Adrenal gland (tissue), 5 donors: ENCODE measurements around the gene DIPK1B.

Experiments
- POLR2A ChIP-seq, 2 donors: fragments of 450-650 bp; IDR thresholded peaks; one replicate each; pipeline ENCODE4 v1.6.1; 2017; ENCODE audit warnings: antibody characterized with exemption in 2 of 2, mild to moderate bottlenecking in 2 of 2, moderate library complexity in 1 of 2
- TF ChIP-seq, protein P1 (sequence below), 6 experiments: fragments of 450-650 bp in 4 of 6; fragments of 200-600 bp in 2 of 6; sonication (generic) in 1 of 6; IDR thresholded peaks; 1 replicate in 5 of 6; 2 replicates in 1 of 6; pipeline versions ENCODE4 v1.5.1 to v1.8.0; 2016 to 2021; ENCODE audit warnings: antibody characterized with exemption in 6 of 6, mild to moderate bottlenecking in 2 of 6, moderate library complexity in 1 of 6
- donor health status: DM: no; HTN: no; CAD: no.

DNA sequence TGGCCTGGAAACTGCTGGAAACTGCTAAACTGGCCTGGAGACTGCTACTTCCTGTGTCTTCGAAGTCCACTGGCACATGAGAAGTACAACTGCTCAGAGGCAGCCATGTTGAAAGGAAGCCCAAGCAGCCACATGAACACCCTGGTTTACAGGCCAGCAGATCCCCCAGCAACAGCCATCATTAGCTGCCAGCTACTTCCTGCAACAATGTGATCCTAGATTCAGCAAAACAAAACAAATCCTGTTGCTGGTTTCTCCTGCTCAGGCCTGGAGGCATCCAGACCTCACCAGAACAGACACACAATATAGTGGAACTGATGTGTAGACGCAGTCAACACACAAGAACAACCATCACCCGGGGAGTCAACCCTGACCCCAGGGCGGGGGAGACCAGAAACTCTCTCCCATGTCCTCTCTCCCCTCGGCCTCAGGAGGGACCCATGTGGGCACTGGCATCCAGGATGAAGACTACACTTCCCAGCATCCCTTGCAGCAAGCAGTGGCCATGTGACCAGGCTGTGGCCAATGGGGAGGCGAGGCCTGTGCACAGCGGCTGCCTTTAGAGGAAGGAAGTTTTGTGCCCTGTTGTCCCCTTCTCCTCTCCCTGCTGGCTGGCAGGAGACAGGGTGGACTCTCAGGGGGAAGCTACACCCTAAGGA is 61.1 kb downstream of the DIPK1B start:
- TF ChIP-seq, protein P1, sequence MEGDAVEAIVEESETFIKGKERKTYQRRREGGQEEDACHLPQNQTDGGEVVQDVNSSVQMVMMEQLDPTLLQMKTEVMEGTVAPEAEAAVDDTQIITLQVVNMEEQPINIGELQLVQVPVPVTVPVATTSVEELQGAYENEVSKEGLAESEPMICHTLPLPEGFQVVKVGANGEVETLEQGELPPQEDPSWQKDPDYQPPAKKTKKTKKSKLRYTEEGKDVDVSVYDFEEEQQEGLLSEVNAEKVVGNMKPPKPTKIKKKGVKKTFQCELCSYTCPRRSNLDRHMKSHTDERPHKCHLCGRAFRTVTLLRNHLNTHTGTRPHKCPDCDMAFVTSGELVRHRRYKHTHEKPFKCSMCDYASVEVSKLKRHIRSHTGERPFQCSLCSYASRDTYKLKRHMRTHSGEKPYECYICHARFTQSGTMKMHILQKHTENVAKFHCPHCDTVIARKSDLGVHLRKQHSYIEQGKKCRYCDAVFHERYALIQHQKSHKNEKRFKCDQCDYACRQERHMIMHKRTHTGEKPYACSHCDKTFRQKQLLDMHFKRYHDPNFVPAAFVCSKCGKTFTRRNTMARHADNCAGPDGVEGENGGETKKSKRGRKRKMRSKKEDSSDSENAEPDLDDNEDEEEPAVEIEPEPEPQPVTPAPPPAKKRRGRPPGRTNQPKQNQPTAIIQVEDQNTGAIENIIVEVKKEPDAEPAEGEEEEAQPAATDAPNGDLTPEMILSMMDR (IDR thresholded peaks at IDR 0.05) = no peak
- TF ChIP-seq POLR2A (IDR thresholded peaks at IDR 0.05) = no peak
